Measurements from ENCODE around the gene ALOXE3.

Gene ALOXE3

GRCh38 chr17:8119581-8120519 lies 1.5 kb upstream of the ALOXE3 start:
- peak overlapping the region; percentile 64 for H3K4me3 ChIP-seq (replicated peaks; ENCODE audit: low read depth, low read length)
- TF ChIP-seq CTCF (IDR thresholded peaks at IDR 0.05; ENCODE audit: low read depth, low read length, missing control alignments): no peak
- peak; percentile 88 for DNase-seq (ENCODE audit: extremely low read depth, low read depth)

GRCh38 chr17:8118769-8119580 lies 661 bp upstream of the ALOXE3 start:
- peak overlapping the region; percentile 64 for H3K4me3 ChIP-seq (replicated peaks; ENCODE audit: low read depth, low read length)
- DNase-seq (ENCODE audit: extremely low read depth, low read depth): no peak
- TF ChIP-seq CTCF (IDR thresholded peaks at IDR 0.05; ENCODE audit: low read depth, low read length, missing control alignments): peak; percentile 88

- no peak for TF ChIP-seq CTCF (IDR thresholded peaks at IDR 0.05; ENCODE audit: low read depth, low read length, missing control alignments)
- H3K4me3 ChIP-seq (replicated peaks; ENCODE audit: low read depth, low read length): peak overlapping the region; percentile 64
- DNase-seq (ENCODE audit: extremely low read depth, low read depth): no peak
Observed at GRCh38 chr17:8117367-8117979, 841 bp downstream of the ALOXE3 start.

GRCh38 chr17:8116776-8117175 lies 1.5 kb downstream of the ALOXE3 start:
- no peak for DNase-seq (ENCODE audit: extremely low read depth, low read depth)
- no peak overlapping the region for H3K4me3 ChIP-seq (replicated peaks; ENCODE audit: low read depth, low read length)
- TF ChIP-seq CTCF (IDR thresholded peaks at IDR 0.05; ENCODE audit: low read depth, low read length, missing control alignments): no peak

GRCh38 chr17:8110907-8111306 lies 7.4 kb downstream of the ALOXE3 start:
- H3K4me3 ChIP-seq (replicated peaks; ENCODE audit: low read depth, low read length): no peak overlapping the region
- no peak for TF ChIP-seq CTCF (IDR thresholded peaks at IDR 0.05; ENCODE audit: low read depth, low read length, missing control alignments)
- DNase-seq (ENCODE audit: extremely low read depth, low read depth): no peak

- no peak overlapping the region for H3K4me3 ChIP-seq (replicated peaks; ENCODE audit: low read depth, low read length)
- DNase-seq (ENCODE audit: extremely low read depth, low read depth): no peak
- peak; percentile 12 for TF ChIP-seq CTCF (IDR thresholded peaks at IDR 0.05; ENCODE audit: low read depth, low read length, missing control alignments)
Observed at GRCh38 chr17:8110456-8110804, 7.9 kb downstream of the ALOXE3 start.

Measured in HFF-Myc (cell line).